HepG2 (cell line): ENCODE results near the gene SLC15A3.

Experiments
- BATF2 ChIP-seq: sonication (generic); formaldehyde crosslinking; IDR thresholded peaks from 2 replicates; pipeline ENCODE4 v1.8.0; 2022; ENCODE audit warnings: mild to moderate bottlenecking, missing genetic modification reagents, moderate library complexity
- EP300 ChIP-seq, 3 experiments: sonication (generic) in 1 of 3; formaldehyde crosslinking in 1 of 3; IDR thresholded peaks; 2 replicates each; pipeline versions ENCODE4 v1.5.1 to v1.6.1; 2011 to 2020; ENCODE audit warnings: low read depth in 2 of 3, low read length in 2 of 3, borderline replicate concordance in 1 of 3, improper control_type of control experiment in 1 of 3, mild to moderate bottlenecking in 1 of 3, missing genetic modification reagents in 1 of 3, moderate library complexity in 1 of 3
- KDM6A ChIP-seq: IDR thresholded peaks from 2 replicates; pipeline ENCODE4 v1.6.1; 2016; ENCODE audit warnings: low read depth
- NFIC ChIP-seq: IDR thresholded peaks from 2 replicates; pipeline ENCODE4 v1.6.1; 2012; ENCODE audit warnings: mild to moderate bottlenecking, low read length, inconsistent platforms
- PBX3 ChIP-seq: sonication (generic); formaldehyde crosslinking; IDR thresholded peaks from 2 replicates; pipeline ENCODE4 v1.8.1; 2023; ENCODE audit warnings: missing genetic modification reagents, inconsistent platforms, borderline replicate concordance
- ZBTB2 ChIP-seq: sonication (generic); formaldehyde crosslinking; IDR thresholded peaks from 2 replicates; pipeline ENCODE4 v1.8.0; 2022; ENCODE audit warnings: low read depth, missing genetic modification reagents
- ZC3H13 ChIP-seq: sonication (generic); formaldehyde crosslinking; IDR thresholded peaks from 2 replicates; pipeline ENCODE4 v1.8.1; 2023; ENCODE audit warnings: mild to moderate bottlenecking, missing genetic modification reagents, moderate library complexity
- ZNF784 ChIP-seq: sonication (generic); formaldehyde crosslinking; IDR thresholded peaks from 2 replicates; pipeline ENCODE4 v1.5.1; 2020; ENCODE audit warnings: missing genetic modification reagents, mild to moderate bottlenecking, borderline replicate concordance

GRCh38 chr11:60960405-60960804, 8.4 kb upstream of the SLC15A3 start:
- TF ChIP-seq BATF2 (CRISPR knock-in tag) (no peak), PBX3 (CRISPR knock-in tag) (no peak), NFIC (no peak), KDM6A (CRISPR knock-in tag) (no peak), ZBTB2 (no peak), EP300 (IDR thresholded peaks at IDR 0.05; ENCODE audit: low read depth in 2 of 2, low read length in 2 of 2) (no peak), EP300 (CRISPR knock-in tag; IDR thresholded peaks at IDR 0.05; ENCODE audit: borderline replicate concordance) (no peak), ZNF784 (CRISPR knock-in tag) (no peak), ZC3H13 (CRISPR knock-in tag) (no peak)
